GM19240 (cell line): ENCODE results near the gene REG4.
"Not testable (repeated sequence)": the region's sequence is repeated elsewhere in the genome, so short reads cannot be mapped to it uniquely, and the experiment has no call there.

Source experiments
- DNase-seq: peaks from one replicate; pipeline ENCODE4 v3.0.0; 2011; ENCODE audit warnings: low spot score; ENCODE audit not compliant: insufficient read length

REG4 gene

DNA sequence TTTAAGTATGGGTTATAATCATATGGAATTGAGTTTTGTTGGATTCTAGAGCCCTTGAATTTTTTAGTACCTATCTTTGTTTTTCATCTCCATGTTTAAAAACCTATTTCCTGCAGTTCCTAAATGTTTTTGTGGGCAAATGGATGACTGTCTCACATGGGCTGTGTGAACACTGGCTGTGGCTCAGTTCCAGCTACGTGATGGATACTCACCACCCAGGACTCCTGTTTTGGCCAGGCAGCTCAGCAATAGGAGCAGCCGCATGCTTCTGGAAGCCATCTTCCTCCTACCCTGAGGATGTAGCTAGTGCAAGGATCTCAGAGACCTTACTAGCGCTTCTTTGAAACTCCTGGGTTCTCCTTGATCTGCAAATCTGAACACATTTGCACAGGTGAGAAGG lies 2.8 kb downstream of the REG4 start:
- DNase-seq, result no peak

GRCh38 chr1:119806489-119806888 lies 4.8 kb downstream of the REG4 start:
- DNase-seq, result no peak

- no peak for DNase-seq
These were observed 5.5 kb downstream of the REG4 start for GRCh38 chr1:119805746-119806145.

DNA sequence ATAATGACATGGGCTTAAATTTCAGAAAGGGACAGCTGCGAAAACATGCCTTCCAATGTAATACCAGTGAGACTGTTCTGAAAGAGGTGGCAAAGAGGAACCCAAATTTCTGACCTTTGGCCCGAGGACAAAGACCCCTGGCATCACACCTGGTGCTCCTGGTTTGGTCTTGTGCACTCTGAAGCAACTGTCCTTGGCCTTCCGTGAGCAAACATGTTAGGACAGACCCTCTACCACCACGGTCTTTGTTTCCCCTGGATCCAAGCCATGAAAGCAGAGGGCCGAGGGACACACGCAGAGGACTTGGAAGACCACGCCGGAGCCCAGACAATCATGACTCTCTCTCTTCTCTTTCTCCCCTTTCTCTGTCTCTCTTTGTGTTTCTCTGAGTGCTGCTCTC lies 6.0 kb downstream of the REG4 start:
- DNase-seq, result no peak

DNA sequence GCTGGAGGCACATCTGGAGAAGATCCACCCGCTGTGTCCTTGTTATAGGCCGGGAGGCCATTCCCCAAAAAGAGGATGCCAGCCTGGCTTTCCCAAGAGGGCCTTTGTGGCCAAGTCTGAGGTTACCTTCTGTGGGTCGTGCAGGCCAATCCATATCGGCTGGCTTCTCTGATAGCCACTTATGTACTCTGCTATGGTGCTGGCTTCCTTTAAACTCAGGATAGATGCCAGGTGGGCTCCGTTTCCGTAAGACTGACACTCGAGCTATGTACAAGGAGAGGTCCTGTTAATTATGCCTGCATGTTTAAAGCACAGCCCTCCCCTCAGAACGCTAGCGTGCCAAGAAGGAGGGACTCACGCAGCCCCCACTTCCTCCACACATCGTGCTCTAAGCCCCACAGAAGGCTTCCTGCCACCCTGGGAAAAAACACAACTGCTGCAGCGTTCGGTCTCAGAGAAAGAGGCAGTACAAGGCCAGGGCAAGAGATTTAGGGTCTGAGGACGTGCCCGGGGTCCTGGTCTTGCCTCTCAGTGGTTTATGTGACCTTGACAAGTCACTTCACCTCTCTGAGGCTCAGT lies 11.6 kb downstream of the REG4 start:
- DNase-seq, result no peak

- DNase-seq, result no peak
These were observed 12.3 kb downstream of the REG4 start for GRCh38 chr1:119799003-119799402.

GRCh38 chr1:119797606-119798005 lies 13.7 kb downstream of the REG4 start:
- no peak for DNase-seq

GRCh38 chr1:119797162-119797561 lies 14.1 kb downstream of the REG4 start:
- DNase-seq, result no peak

DNA sequence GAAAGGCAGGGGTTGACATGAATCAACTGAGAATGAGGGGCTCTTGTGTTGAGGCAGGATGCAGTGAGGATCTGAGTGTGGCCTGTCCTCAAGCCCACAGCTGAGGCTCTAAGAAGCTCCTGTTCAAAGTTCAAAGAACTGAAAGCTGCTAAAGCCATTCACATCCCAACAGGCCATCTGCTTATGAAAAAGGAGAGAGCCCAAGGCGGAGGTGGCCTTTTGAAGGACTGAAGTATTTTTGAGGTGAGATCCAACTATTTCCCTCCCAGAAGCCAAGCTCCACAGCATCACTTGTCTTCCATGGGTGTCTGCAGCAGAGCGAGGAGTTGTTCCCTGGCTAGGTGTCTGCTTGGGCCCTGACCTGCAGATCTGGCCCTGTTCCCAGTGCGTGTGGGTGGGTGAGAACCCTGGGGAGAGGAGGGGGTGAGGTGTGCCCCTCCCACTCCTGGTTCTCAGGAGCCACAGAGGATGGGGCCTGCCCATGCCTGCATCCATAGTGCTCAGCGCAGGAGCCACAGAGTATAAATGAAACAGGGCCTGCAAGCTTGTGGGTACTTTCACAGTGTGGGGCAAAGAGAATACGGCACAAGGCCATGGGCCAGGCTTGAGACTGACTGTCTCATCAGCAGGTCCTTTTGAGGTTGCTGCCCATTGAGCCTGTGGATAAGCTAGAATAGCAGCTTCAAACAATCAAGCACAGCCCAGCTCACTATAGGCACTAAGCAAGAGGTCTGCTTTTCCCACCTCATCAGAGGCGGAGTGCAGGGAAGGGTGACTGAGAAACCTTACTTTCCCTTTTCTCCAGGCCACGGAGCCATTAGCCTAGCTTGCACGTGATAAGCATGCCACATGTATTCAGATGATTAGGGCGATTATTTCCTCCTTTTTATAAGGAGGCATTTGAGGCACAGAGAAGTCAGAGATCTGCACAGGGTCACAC lies 15.7 kb downstream of the REG4 start:
- no peak for DNase-seq

DNA sequence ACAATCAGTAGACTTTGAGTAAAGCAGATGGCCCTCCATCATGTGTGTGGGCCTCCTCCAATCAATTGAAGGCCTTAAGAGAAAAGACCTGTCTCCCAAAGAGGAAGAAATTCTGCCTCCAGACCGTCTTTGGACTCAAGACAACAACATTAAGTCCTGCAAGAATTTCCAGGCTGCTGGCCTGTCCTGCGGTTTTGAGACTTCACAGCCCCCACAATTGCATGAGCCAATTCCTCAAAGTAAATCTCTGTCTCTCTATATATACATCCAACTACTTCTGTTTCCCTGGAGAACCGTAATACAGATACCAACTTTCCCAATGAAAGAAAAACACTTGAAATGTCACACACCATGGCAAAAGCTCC lies 16.4 kb downstream of the REG4 start:
- no peak for DNase-seq

DNA sequence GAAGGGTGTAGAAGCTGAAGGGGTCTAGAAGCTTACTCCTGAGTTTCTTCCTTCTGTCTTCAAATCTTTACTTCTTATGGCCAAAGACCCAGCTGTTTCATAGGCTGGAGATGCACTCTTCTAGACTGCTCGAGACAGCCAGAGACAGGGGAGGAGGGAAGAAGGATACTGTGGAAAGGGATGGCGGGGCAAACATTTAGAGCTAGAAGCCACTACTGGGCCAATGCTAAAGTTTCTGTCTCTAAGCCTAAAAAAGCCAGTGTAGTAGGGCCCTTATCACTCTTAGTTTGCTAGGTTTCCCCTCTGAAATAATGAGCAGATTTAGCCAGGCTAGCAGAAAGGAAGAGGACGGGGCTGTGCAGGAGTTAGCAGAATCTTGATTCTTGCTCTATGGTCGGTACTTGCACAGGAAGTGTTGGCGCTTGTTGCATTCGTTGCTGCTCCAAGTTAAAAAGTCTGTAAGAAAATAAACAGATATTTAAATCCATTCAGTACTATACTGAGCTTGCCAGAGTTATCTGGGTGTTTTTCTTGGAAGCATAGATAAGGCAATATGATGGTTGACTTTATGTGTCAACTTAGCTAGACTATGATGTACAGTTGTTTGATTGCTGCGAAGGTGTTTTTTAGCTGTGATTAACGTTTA lies 16.9 kb downstream of the REG4 start:
- DNase-seq, result no peak

DNA sequence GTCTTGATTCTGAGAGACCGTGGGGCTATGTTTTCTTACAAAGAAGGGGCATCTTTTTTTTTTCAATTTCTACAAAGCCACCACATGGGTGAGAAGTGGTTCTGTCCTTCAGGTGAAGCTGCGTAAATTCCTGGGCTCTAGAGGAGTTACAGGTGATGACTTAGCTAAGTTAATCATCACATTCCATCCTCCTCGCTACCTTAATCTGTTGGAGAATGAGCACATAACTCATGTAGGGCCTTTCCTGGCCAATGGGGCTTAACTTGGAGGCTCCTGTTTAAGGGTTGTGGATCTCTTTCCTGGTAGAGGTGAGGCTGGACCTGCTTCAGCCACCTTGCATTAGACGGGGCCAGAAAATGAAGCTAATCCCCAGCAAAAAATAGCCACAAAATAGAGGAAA lies 19.9 kb downstream of the REG4 start:
- no peak for DNase-seq

GRCh38 chr1:119790451-119791198 lies 20.6 kb downstream of the REG4 start:
- DNase-seq, result no peak

DNA sequence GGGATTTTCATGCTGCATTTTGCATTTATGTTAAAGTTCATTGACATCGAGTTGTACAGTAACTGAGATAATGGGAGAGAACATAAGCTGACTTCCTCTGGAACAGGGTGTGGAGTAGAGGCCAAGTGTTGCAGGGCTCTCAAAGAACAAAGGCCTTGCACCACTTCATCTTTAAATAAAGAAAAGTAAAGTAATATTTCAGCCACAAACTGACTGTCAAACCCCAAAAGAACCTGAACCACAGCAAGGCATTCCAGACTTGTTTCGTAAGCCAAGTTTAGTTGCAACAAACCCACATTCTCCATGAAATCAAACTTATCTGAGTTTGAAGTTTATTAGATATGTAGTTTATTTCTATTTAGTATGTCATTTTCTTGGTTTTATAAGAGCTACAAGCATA lies 23.5 kb downstream of the REG4 start:
- no peak for DNase-seq

DNA sequence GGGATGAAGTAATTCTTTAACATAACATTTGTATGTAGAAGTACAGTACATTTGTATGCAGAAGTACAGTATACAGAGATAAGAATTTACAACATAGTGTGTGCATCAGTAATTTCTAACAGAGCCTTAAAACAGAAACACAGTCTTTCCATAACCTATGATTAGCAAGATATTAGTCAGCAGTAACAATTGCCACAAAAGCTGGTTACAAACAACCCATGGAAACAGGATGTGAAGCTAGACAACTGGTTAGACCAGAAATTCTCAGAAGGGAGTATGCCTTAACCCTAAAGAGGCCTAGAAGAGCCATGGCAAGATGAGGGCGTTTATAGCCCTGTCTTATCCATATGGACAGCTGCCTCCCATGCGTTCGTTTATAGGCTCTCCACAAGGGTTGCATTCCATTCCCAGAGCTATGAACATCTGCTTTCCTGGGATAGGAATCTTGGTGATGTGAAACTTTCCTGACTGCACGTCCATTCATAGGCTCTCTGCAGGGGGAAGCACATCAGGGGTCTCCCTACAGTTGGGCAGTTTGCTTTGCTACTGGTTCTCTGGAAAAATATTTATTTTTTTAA lies 24.7 kb downstream of the REG4 start:
- not testable (repeated sequence) for DNase-seq

- not testable (repeated sequence) for DNase-seq
These were observed 25.2 kb downstream of the REG4 start for GRCh38 chr1:119786046-119786445.

DNA sequence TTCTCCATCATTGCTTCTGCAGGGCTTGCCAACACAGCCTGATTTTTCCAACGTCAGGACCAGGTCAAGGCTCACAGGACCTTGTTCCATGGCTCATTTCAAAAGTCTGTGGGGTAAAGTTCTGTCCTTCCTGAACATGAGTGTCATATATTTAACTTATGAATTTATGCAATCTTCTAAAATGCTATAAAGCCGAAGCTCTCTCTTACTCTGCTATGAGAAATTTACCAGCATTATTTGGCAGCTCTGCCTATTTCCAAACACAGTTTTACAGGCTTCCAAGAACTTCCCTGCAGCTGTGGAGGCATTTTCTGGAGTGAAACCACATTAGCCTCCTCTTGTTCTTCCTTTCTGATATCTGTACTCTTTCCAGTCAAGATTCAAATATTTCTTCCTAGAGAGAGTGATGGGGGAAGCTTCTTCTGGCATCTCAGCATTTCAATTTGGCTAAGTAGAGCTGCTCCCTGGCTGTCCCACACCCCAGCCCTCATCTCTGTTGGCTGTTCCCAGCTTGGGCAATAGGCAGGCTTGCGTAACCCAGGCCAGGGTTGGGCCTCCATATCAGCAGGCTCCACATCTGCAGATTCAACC lies 27.0 kb downstream of the REG4 start:
- DNase-seq, result no peak

DNA sequence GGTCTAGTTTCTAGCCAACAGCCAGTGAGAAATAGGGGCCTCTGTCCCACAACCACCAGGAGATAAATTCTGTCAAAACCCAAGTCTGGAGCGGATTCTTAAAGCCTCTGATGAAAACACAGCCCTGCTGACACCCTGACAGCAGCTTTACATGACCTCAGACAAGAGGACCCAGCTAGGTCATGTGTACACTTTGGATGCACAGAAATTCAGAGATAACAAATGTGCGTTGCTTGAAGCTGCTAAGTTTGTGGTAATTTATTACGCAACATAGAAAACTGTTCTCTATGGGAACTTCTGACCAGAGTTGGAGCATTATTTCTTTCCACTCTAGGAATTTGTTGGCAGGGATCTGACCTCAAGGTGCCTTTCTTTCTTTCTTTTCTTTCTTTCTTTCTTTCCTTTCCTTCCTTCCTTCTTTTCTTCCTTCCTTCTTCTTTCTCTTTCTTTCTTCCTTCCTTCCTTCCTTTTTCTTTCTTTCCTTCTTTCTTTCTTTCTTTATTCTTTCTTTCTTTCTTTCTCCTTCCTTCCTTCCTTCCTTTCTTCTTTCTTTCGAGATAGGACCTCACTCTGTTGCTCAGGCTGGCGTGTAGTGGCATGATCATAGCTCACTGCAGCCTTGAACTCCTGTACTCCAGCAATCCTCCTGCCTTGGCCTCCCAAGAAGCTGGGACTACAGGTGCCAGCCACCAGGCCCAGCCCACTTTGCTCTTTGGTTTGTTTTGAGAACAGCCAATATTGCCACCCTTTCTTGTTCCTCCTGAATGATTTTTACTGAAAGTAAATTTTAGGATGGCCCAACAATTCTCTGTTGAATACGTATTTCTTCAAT lies 27.7 kb downstream of the REG4 start:
- no peak for DNase-seq

DNA sequence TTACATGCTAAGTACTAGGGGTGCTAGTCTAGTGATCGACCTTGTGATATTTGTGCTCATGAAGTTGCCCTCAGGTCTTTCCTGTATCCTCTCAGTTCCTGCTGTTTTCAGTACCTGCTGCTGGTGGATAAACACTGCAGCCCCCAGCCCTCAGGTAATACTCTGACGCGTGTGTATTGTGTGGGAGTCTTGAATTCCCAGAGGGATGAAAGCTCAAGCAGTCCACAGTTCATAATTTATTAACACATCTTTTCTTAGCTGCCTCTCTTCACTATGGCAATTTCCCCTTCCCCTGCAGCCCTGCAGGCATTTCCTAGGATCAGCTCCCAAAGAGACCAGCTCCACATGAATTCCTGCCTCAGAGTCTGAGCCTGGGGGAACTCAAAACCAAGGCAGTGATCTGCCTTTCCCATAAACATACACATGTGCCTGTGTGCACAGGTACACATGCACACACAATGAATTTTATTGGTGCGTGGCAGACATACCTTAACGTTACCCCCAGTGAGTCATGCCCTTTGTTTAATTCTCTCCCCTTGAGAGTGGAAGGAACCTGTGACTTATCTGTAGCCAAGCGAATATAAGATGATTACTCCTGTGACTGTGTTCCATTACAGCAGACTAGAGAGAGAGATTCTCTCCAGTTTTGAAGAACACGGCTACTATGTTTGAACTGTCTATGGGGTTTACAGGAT lies 28.5 kb downstream of the REG4 start:
- DNase-seq, result no peak
